Measurements from ENCODE around the gene CCDC85C. TPM values are rescaled to one million over a fixed set of nuclear protein-coding genes. Genes with fewer than 3 reads are reported as not detected.

CCDC85C gene
- total RNA-seq, 2 experiments from 2014 or later = 6.8 to 7.9 TPM

GRCh38 chr14:99475660-99476059, 128.3 kb downstream of the CCDC85C start:
- no peak overlapping the region for H3K4me3 Mint-ChIP-seq
- H3K9me3 Mint-ChIP-seq = no peaks in the 10 kb centered on the region
- intact Hi-C loops (cut with micrococcal nuclease) = no loop called here
- H3K4me1 Mint-ChIP-seq (ENCODE audit: low read depth) = peaks cover 36% of the 10 kb centered on the region
- no peak overlapping the region for H3K27ac Mint-ChIP-seq
- H3K27me3 Mint-ChIP-seq = no peaks in the 10 kb centered on the region
- ATAC-seq (no peak), DNase-seq (no peak)
- H3K36me3 Mint-ChIP-seq (ENCODE audit: low read depth) = no peaks in the 10 kb centered on the region
- ChIA-PET CTCF (no interaction called here), POLR2A (interaction anchor here (1.1 kb wide), 1 partner anchor 11 kb away, joined by 3 read pairs; no protein-coding TSS in a partner anchor)
- no peak for TF ChIP-seq CTCF (IDR thresholded peaks at IDR 0.05)

DNA sequence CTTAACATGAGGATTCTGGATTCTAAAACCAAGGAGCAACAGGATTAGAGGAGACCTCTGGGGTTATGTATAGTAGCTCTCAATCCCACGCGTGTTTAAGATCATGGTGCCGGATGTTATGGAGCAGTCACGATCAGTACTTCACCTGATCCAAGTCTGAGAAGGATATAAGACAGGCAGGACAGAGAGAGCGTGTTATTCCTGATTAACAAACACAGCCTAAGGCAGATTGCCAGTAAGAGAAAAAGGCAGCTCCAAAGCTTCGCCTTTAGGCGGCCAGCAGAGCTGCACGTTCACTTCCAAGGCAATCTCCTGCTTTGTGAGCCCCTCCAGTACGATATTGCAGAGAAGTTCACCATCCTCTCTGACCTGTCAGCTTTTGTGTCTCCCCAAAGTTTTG, 128.8 kb downstream of the CCDC85C start:
- Mint-ChIP-seq H3K27me3 (no peaks in the 10 kb centered on the region), H3K27ac (no peak overlapping the region), H3K9me3 (no peaks in the 10 kb centered on the region), H3K36me3 (ENCODE audit: low read depth) (no peaks in the 10 kb centered on the region), H3K4me1 (ENCODE audit: low read depth) (peaks cover 36% of the 10 kb centered on the region), H3K4me3 (no peak overlapping the region)
- CTCF ChIA-PET = interaction anchor here (0.7 kb wide), 1 partner anchor 14 kb away, joined by 3 read pairs; no protein-coding TSS in a partner anchor
- ATAC-seq (no peak), DNase-seq (no peak)
- POLR2A ChIA-PET = no interaction called here
- intact Hi-C loops (cut with micrococcal nuclease) = no loop called here
- no peak for TF ChIP-seq CTCF (IDR thresholded peaks at IDR 0.05)

DNA sequence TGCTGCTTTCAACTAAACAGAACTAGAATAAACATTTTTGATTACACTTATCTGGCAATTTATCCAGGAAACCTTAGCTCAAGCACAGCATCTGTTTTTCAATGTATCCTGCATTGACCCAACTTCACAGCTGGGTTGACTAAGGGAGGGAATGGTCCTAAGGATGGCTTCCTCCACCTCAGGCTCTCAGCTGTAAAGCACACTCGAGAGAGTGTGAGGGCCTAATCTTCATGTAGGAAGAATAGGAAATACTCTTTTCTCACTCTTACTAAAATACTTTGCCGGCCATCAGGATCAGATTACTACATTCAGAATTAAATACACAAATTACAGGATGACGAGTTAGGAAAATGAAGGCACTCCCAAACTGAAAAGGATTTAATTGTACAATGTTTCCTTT, 130.5 kb downstream of the CCDC85C start:
- no peaks in the 10 kb centered on the region for H3K36me3 Mint-ChIP-seq (ENCODE audit: low read depth)
- CTCF ChIA-PET = no interaction called here
- no peak overlapping the region for H3K27ac Mint-ChIP-seq
- DNase-seq (no peak), ATAC-seq (no peak)
- TF ChIP-seq CTCF (IDR thresholded peaks at IDR 0.05) = no peak
- H3K4me1 Mint-ChIP-seq (ENCODE audit: low read depth) = peaks cover 40% of the 10 kb centered on the region
- H3K9me3 Mint-ChIP-seq = no peaks in the 10 kb centered on the region
- POLR2A ChIA-PET = no interaction called here
- no peak overlapping the region for H3K4me3 Mint-ChIP-seq
- intact Hi-C loops (cut with micrococcal nuclease) = no loop called here
- no peaks in the 10 kb centered on the region for H3K27me3 Mint-ChIP-seq

GRCh38 chr14:99472937-99473336, 131.1 kb downstream of the CCDC85C start:
- ATAC-seq (no peak), DNase-seq (no peak)
- ChIA-PET CTCF (no interaction called here), POLR2A (no interaction called here)
- H3K9me3 Mint-ChIP-seq = no peaks in the 10 kb centered on the region
- H3K4me1 Mint-ChIP-seq (ENCODE audit: low read depth) = peaks cover 39% of the 10 kb centered on the region
- TF ChIP-seq CTCF (IDR thresholded peaks at IDR 0.05) = no peak
- intact Hi-C loops (cut with micrococcal nuclease) = no loop called here
- no peak overlapping the region for H3K27ac Mint-ChIP-seq
- H3K4me3 Mint-ChIP-seq = no peak overlapping the region
- no peaks in the 10 kb centered on the region for H3K27me3 Mint-ChIP-seq
- no peaks in the 10 kb centered on the region for H3K36me3 Mint-ChIP-seq (ENCODE audit: low read depth)

DNA sequence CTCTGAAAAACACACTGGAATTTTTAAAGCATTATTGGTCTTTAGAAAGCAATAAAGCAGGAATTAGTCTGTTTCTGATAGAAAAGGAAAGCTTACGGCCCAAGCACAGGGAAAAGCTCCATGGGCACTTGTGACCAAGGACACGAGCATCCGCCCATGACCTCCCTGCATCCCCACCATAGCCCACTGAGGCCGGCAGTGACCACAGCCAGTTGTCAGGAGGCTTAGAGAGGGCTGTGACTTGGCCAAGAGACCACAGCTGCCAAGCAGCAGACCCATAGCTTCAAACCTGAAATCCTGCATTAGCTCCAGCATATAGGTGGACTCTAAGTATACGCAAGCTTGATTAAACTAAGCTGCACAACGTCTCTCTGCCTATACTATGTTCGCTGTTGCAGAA, 132.3 kb downstream of the CCDC85C start:
- CTCF ChIA-PET = no interaction called here

More for the DNA sequence above, 132.3 kb downstream of the CCDC85C start:
- H3K4me3 Mint-ChIP-seq = no peak overlapping the region
- ATAC-seq (no peak), DNase-seq (no peak)
- TF ChIP-seq CTCF (IDR thresholded peaks at IDR 0.05) = no peak
- POLR2A ChIA-PET = no interaction called here
- no peak overlapping the region for H3K27ac Mint-ChIP-seq
- H3K36me3 Mint-ChIP-seq (ENCODE audit: low read depth) = no peaks in the 10 kb centered on the region
- no peaks in the 10 kb centered on the region for H3K27me3 Mint-ChIP-seq
- H3K4me1 Mint-ChIP-seq (ENCODE audit: low read depth) = peaks cover 37% of the 10 kb centered on the region
- H3K9me3 Mint-ChIP-seq = no peaks in the 10 kb centered on the region
- intact Hi-C loops (cut with micrococcal nuclease) = no loop called here
